ENCODE results near the gene ACAN. TPM values are rescaled to one million over a fixed set of nuclear protein-coding genes. Genes with fewer than 3 reads are reported as not detected.

ACAN gene
- total and polyA plus RNA-seq, 2 donors (not counting 3 experiments of a cell fraction or from before 2014, with no cell fraction given): not detected

- peaks cover 30 to 31% of the 10 kb centered on the region in 2 experiments for H3K27me3 ChIP-seq (ENCODE audit: control insufficient read depth in 2 of 2, insufficient read depth in 2 of 2, low read length in 2 of 2)
- no peak overlapping the region for H3K9ac ChIP-seq (replicated peaks; ENCODE audit: extremely low read depth, insufficient read depth, low read length)
- no peak overlapping the region for H3K4me3 ChIP-seq (replicated peaks in 1 of 3; ENCODE audit: insufficient read depth in 1 of 3, low read depth in 1 of 3, low read length in 3 of 3)
- no peak for TF ChIP-seq EZH2 (IDR thresholded peaks at IDR 0.05; ENCODE audit: borderline replicate concordance, low read depth, low read length, severe bottlenecking)
- TF ChIP-seq POLR2AphosphoS5 (IDR thresholded peaks at IDR 0.05; ENCODE audit: insufficient read depth, low read depth, low read length): no peak
- no peak for TF ChIP-seq JUN (IDR thresholded peaks at IDR 0.05; ENCODE audit: borderline replicate concordance, insufficient read depth, insufficient read length, low read depth)
- TF ChIP-seq MAX (IDR thresholded peaks at IDR 0.05; ENCODE audit: insufficient read depth, insufficient read length): no peak
- no peak for TF ChIP-seq MYC (IDR thresholded peaks at IDR 0.05; ENCODE audit: low read depth, low read length)
- TF ChIP-seq CTCF (IDR thresholded peaks at IDR 0.05; ENCODE audit: extremely low read depth in 1 of 2, insufficient read depth in 1 of 2, low read depth in 1 of 2, low read length in 2 of 2): no peak
- TF ChIP-seq GATA2 (IDR thresholded peaks at IDR 0.05; ENCODE audit: insufficient read depth, insufficient read length, low read depth, low read length): no peak
- TF ChIP-seq POLR2A (IDR thresholded peaks at IDR 0.05; ENCODE audit: low read depth, low read length): no peak
- no peak for TF ChIP-seq FOS (IDR thresholded peaks at IDR 0.05; ENCODE audit: borderline replicate concordance, insufficient read depth, low read length)
- no peak overlapping the region for H3K27ac ChIP-seq (ENCODE audit: insufficient read depth, low read depth, low read length)
- intact Hi-C loops (cut with micrococcal nuclease): no loop called here
- DNase-seq (ENCODE audit: low read depth, low spot score): no peak
- CTCF ChIA-PET: no interaction called here
- no TSS peak for BruUV-seq (replicated peaks)
- H3K9me1 ChIP-seq (replicated peaks; ENCODE audit: control insufficient read depth, extremely low read depth, insufficient read depth, low read length): no peaks in the 10 kb centered on the region
- dilution Hi-C loops (cut with MboI; ENCODE audit: extremely low pct_ligation_motif_present, low sequenced_read_pairs): no loop called here
- H3K4me2 ChIP-seq (ENCODE audit: insufficient read depth, low read length): no peak overlapping the region
- no peaks in the 10 kb centered on the region for H4K20me1 ChIP-seq (replicated peaks; ENCODE audit: control insufficient read depth, extremely low read depth, insufficient read depth, low read length)
- no peaks in the 10 kb centered on the region for H3K4me1 ChIP-seq (ENCODE audit: control insufficient read depth, extremely low read depth, insufficient read depth, low read length)
- POLR2A ChIA-PET: no interaction called here
- H3K36me3 ChIP-seq (ENCODE audit: control insufficient read depth in 2 of 2, extremely low read depth in 1 of 2, insufficient read depth in 2 of 2, low read length in 2 of 2): no peaks in the 10 kb centered on the region
- FAIRE-seq: no peak
- no peak overlapping the region for H2AFZ ChIP-seq (ENCODE audit: low read depth, low read length)
- no peaks in the 10 kb centered on the region for H3K79me2 ChIP-seq (ENCODE audit: control insufficient read depth, insufficient read depth, low read length)
- H3K9me3 ChIP-seq (replicated peaks; ENCODE audit: control insufficient read depth, insufficient read depth, low read length): no peaks in the 10 kb centered on the region
These were observed 648 bp downstream of the ACAN start for GRCh38 chr15:88803920-88804247.
